ENCODE data around the gene UGT1A10. TPM values are rescaled to one million over a fixed set of nuclear protein-coding genes. Genes with fewer than 3 reads are reported as not detected.

UGT1A10 gene
- total RNA-seq, 1 experiment from 2014 or later: 1.0 TPM

DNA sequence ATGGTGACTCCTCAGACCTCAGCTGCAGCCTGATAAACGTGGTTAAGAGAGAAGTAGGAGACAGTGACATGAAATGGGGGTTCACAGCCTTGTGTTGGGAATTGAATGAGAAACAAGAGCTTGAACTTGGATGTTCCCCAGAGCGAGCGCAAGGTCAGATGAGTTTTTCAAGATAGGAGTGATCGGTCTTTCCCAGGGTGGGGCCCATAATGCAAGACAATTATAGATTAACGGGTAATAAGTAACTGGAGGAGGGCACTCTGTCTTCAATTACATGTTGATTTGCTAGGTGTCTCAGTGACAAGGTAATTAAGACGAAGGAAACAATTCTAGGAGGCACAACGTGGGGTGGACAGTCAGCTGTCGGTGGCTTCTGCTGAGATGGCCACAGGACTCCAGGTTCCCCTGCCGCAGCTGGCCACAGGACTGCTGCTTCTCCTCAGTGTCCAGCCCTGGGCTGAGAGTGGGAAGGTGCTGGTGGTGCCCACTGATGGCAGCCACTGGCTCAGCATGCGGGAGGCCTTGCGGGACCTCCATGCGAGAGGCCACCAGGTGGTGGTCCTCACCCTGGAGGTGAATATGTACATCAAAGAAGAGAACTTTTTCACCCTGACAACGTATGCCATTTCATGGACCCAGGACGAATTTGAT, 76.5 kb downstream of the UGT1A10 start, which contains the start of gene UGT1A5:
UGT1A5 (plus strand) TSS at position 297 of the 651 bp plus-strand sequence; CDS start at position 382, 85 bp downstream.
- ChIA-PET POLR2A (no interaction called here), CTCF (interaction anchor here (0.6 kb wide), 1 partner anchor 796 kb away, joined by 3 read pairs; no protein-coding TSS in a partner anchor)
- Mint-ChIP-seq H3K9me3 (ENCODE audit: unreplicated experiment) (no peaks in the 10 kb centered on the region), H3K27ac (ENCODE audit: unreplicated experiment) (peak within 1 kb of the TSS; percentile 6), H3K4me3 (ENCODE audit: unreplicated experiment) (no peak within 1 kb of the TSS), H3K4me1 (ENCODE audit: low read depth, unreplicated experiment) (peaks cover 11% of the 10 kb centered on the region), H3K27me3 (ENCODE audit: insufficient read depth, unreplicated experiment) (no peaks in the 10 kb centered on the region), H3K36me3 (ENCODE audit: insufficient read depth, unreplicated experiment) (peaks cover 6% of the 10 kb centered on the region)
- Histone ChIP-seq H3K9me3 (no peaks in the 10 kb centered on the region), H3K36me3 (ENCODE audit: control insufficient read depth, insufficient read depth, low read length) (no peaks in the 10 kb centered on the region), H3K27me3 (replicated peaks; ENCODE audit: control insufficient read depth, insufficient read depth, low read length) (no peaks in the 10 kb centered on the region), H3K4me1 (peaks cover 16% of the 10 kb centered on the region), H3K4me3 (ENCODE audit: low read depth, low read length) (no peak within 1 kb of the TSS)
- DNase-seq: no peak
- BruUV-seq (replicated peaks): no TSS peak
- TF ChIP-seq, protein P1, sequence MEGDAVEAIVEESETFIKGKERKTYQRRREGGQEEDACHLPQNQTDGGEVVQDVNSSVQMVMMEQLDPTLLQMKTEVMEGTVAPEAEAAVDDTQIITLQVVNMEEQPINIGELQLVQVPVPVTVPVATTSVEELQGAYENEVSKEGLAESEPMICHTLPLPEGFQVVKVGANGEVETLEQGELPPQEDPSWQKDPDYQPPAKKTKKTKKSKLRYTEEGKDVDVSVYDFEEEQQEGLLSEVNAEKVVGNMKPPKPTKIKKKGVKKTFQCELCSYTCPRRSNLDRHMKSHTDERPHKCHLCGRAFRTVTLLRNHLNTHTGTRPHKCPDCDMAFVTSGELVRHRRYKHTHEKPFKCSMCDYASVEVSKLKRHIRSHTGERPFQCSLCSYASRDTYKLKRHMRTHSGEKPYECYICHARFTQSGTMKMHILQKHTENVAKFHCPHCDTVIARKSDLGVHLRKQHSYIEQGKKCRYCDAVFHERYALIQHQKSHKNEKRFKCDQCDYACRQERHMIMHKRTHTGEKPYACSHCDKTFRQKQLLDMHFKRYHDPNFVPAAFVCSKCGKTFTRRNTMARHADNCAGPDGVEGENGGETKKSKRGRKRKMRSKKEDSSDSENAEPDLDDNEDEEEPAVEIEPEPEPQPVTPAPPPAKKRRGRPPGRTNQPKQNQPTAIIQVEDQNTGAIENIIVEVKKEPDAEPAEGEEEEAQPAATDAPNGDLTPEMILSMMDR (IDR thresholded peaks at IDR 0.05; ENCODE audit: insufficient read depth in 1 of 2, low read depth in 1 of 2, low read length in 1 of 2, severe bottlenecking in 1 of 2, unreplicated experiment in 1 of 2): no peak
- intact Hi-C loops (cut with micrococcal nuclease; ENCODE audit: unreplicated experiment): loop anchor here (5.0 kb wide), 2 partner anchors 130 to 145 kb away; partner anchors contain the start of gene USP40

DNA sequence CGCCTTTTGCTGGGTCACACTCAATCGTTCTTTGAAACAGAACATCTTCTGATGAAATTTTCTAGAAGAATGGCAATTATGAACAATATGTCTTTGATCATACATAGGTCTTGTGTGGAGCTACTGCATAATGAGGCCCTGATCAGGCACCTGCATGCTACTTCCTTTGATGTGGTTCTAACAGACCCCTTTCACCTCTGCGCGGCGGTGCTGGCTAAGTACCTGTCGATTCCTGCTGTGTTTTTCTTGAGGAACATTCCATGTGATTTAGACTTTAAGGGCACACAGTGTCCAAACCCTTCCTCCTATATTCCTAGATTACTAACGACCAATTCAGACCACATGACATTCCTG, 77.0 kb downstream of the UGT1A10 start:
- Mint-ChIP-seq H3K36me3 (ENCODE audit: insufficient read depth, unreplicated experiment) (peaks cover 7% of the 10 kb centered on the region), H3K9me3 (ENCODE audit: unreplicated experiment) (no peaks in the 10 kb centered on the region), H3K27me3 (ENCODE audit: insufficient read depth, unreplicated experiment) (no peaks in the 10 kb centered on the region), H3K4me3 (ENCODE audit: unreplicated experiment) (no peak overlapping the region), H3K4me1 (ENCODE audit: low read depth, unreplicated experiment) (peaks cover 11% of the 10 kb centered on the region), H3K27ac (ENCODE audit: unreplicated experiment) (no peak overlapping the region)
- Histone ChIP-seq H3K9me3 (no peaks in the 10 kb centered on the region), H3K4me1 (peaks cover 14% of the 10 kb centered on the region), H3K4me3 (ENCODE audit: low read depth, low read length) (no peak overlapping the region), H3K36me3 (ENCODE audit: control insufficient read depth, insufficient read depth, low read length) (no peaks in the 10 kb centered on the region), H3K27me3 (replicated peaks; ENCODE audit: control insufficient read depth, insufficient read depth, low read length) (no peaks in the 10 kb centered on the region)
- TF ChIP-seq, protein P1 (IDR thresholded peaks at IDR 0.05; ENCODE audit: insufficient read depth in 1 of 2, low read depth in 1 of 2, low read length in 1 of 2, severe bottlenecking in 1 of 2, unreplicated experiment in 1 of 2): no peak
- no peak for DNase-seq
- CTCF ChIA-PET: no interaction called here
- intact Hi-C loops (cut with micrococcal nuclease; ENCODE audit: unreplicated experiment): loop anchor here (5.0 kb wide), 2 partner anchors 131 to 146 kb away; partner anchors contain the start of gene USP40
- BruUV-seq (replicated peaks): no TSS peak
- POLR2A ChIA-PET: no interaction called here

DNA sequence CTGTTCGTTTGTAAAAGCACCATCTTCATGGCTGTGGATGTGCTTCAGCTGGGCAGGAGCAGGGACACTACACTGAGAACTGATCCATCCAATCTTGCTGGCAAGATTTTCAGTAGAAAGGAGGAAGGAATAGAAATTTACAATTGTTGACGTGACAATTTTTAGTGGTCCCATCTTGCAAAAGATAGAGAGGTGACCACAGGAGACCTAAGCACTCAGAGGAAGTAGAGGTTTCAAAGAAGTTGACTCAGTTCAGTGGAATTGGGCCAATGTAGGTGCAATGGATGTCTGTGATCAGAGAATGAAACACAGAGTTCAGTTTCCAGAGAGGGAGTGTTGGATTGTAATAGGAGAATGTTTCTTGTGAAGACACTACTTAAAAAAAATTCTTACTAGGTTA, 77.9 kb downstream of the UGT1A10 start:
- BruUV-seq (replicated peaks): no TSS peak
- no peaks in the 10 kb centered on the region for H3K9me3 ChIP-seq
- peaks cover 10% of the 10 kb centered on the region; the same call in 1 of the 2 replicates for H3K4me1 ChIP-seq
- no peak overlapping the region for H3K4me3 ChIP-seq (ENCODE audit: low read depth, low read length)
- no peak overlapping the region for H3K4me3 Mint-ChIP-seq (ENCODE audit: unreplicated experiment)
- H3K27me3 ChIP-seq (replicated peaks; ENCODE audit: control insufficient read depth, insufficient read depth, low read length): no peaks in the 10 kb centered on the region
- no peak for DNase-seq
- ChIA-PET POLR2A (no interaction called here), CTCF (no interaction called here)
- peaks cover 13% of the 10 kb centered on the region for H3K36me3 Mint-ChIP-seq (ENCODE audit: insufficient read depth, unreplicated experiment)
- no peak overlapping the region for H3K27ac Mint-ChIP-seq (ENCODE audit: unreplicated experiment)
- H3K27me3 Mint-ChIP-seq (ENCODE audit: insufficient read depth, unreplicated experiment): no peaks in the 10 kb centered on the region
- H3K36me3 ChIP-seq (ENCODE audit: control insufficient read depth, insufficient read depth, low read length): no peaks in the 10 kb centered on the region
- no peaks in the 10 kb centered on the region for H3K9me3 Mint-ChIP-seq (ENCODE audit: unreplicated experiment)
- intact Hi-C loops (cut with micrococcal nuclease; ENCODE audit: unreplicated experiment): loop anchor here (5.0 kb wide), 2 partner anchors 132 to 147 kb away; partner anchors contain the start of gene USP40
- TF ChIP-seq, protein P1 (IDR thresholded peaks at IDR 0.05; ENCODE audit: insufficient read depth in 1 of 2, low read depth in 1 of 2, low read length in 1 of 2, severe bottlenecking in 1 of 2, unreplicated experiment in 1 of 2): no peak
- peaks cover 11% of the 10 kb centered on the region for H3K4me1 Mint-ChIP-seq (ENCODE audit: low read depth, unreplicated experiment)
